NT2/D1 (cell line): ENCODE measurements around the gene KRTAP4-11.

Source experiments
- SUZ12 ChIP-seq: IDR thresholded peaks from 2 replicates; pipeline ENCODE4 v1.6.1; 2011; ENCODE audit not compliant: insufficient read length, insufficient read depth; ENCODE audit errors: extremely low read depth
- YY1 ChIP-seq: IDR thresholded peaks from 2 replicates; pipeline ENCODE4 v1.6.1; 2011; ENCODE audit not compliant: insufficient read length, insufficient read depth
- ZNF274 ChIP-seq: IDR thresholded peaks from 2 replicates; pipeline ENCODE4 v1.6.1; 2011; ENCODE audit warnings: mild to moderate bottlenecking, low read depth, low read length

GRCh38 chr17:41098042-41098441, 20.1 kb downstream of the KRTAP4-11 start, which contains the start of gene KRTAP4-8:
- no peak for TF ChIP-seq YY1
- no peak for TF ChIP-seq SUZ12
- no peak for TF ChIP-seq ZNF274
